KMS-11 (cell line): ENCODE results near the gene SNX24.

Experiments used
- H2AFZ ChIP-seq: fragments of 200-600 bp; sonication (generic); 2 replicates; pipeline ENCODE4 v1.6.1; 2016; ENCODE audit warnings: antibody characterized with exemption, mixed run types, low read depth
- H3K27ac ChIP-seq: fragments of 200-600 bp; sonication (generic); 2 replicates; pipeline ENCODE4 v1.6.1; 2016; ENCODE audit warnings: mild to moderate bottlenecking, mixed run types
- H3K27me3 ChIP-seq: fragments of 200-600 bp; sonication (generic); 2 replicates; pipeline ENCODE4 v1.6.1; 2017; ENCODE audit warnings: mild to moderate bottlenecking, low read depth, mixed run types, moderate library complexity; ENCODE audit not compliant: insufficient read depth
- H3K36me3 ChIP-seq: fragments of 200-600 bp; sonication (generic); 2 replicates; pipeline ENCODE4 v1.6.1; 2017; ENCODE audit warnings: mild to moderate bottlenecking, mixed run types; ENCODE audit not compliant: insufficient read depth
- H3K4me1 ChIP-seq: fragments of 200-600 bp; sonication (generic); 2 replicates; pipeline ENCODE4 v1.6.1; 2016; ENCODE audit warnings: mild to moderate bottlenecking, low read depth, mixed run types; ENCODE audit not compliant: poor library complexity, severe bottlenecking
- H3K4me2 ChIP-seq: fragments of 200-600 bp; sonication (generic); 2 replicates; pipeline ENCODE4 v1.7.0; 2016; ENCODE audit warnings: mild to moderate bottlenecking, mixed run types
- H3K4me3 ChIP-seq: fragments of 200-600 bp; sonication (generic); IDR thresholded peaks from 2 replicates; pipeline ENCODE4 v1.6.1; 2017; ENCODE audit warnings: low read depth, low read length, mixed read lengths; ENCODE audit not compliant: insufficient read depth
- H3K79me2 ChIP-seq: fragments of 200-600 bp; sonication (generic); 2 replicates; pipeline ENCODE4 v1.6.1; 2016; ENCODE audit warnings: low read depth, mixed run types; ENCODE audit not compliant: insufficient read depth
- H3K9ac ChIP-seq: fragments of 200-600 bp; sonication (generic); 2 replicates; pipeline ENCODE4 v1.6.1; 2016; ENCODE audit warnings: mild to moderate bottlenecking, mixed run types
- H4K20me1 ChIP-seq: fragments of 200-600 bp; sonication (generic); 2 replicates; pipeline ENCODE4 v1.6.1; 2016; ENCODE audit warnings: mild to moderate bottlenecking, mixed run types; ENCODE audit not compliant: insufficient read depth
- TF ChIP-seq, protein P1 (sequence below): fragments of 200-600 bp; sonication (generic); conservative IDR thresholded peaks from 2 replicates; pipeline ENCODE4 v1.6.1; 2017; ENCODE audit warnings: low read depth, mild to moderate bottlenecking, antibody characterized with exemption, low read length, moderate library complexity, mixed read lengths

The SNX24 gene

GRCh38 chr5:122959740-122960445 lies 114.5 kb downstream of the SNX24 start:
- H3K9ac ChIP-seq, result no peak overlapping the region
- H3K4me2 ChIP-seq, result no peak overlapping the region
- TF ChIP-seq, protein P1, sequence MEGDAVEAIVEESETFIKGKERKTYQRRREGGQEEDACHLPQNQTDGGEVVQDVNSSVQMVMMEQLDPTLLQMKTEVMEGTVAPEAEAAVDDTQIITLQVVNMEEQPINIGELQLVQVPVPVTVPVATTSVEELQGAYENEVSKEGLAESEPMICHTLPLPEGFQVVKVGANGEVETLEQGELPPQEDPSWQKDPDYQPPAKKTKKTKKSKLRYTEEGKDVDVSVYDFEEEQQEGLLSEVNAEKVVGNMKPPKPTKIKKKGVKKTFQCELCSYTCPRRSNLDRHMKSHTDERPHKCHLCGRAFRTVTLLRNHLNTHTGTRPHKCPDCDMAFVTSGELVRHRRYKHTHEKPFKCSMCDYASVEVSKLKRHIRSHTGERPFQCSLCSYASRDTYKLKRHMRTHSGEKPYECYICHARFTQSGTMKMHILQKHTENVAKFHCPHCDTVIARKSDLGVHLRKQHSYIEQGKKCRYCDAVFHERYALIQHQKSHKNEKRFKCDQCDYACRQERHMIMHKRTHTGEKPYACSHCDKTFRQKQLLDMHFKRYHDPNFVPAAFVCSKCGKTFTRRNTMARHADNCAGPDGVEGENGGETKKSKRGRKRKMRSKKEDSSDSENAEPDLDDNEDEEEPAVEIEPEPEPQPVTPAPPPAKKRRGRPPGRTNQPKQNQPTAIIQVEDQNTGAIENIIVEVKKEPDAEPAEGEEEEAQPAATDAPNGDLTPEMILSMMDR, result no peak
- no peaks in the 10 kb centered on the region for H3K27me3 ChIP-seq
- H3K4me1 ChIP-seq, result peaks cover 16% of the 10 kb centered on the region
- H2AFZ ChIP-seq, result no peak overlapping the region
- H3K36me3 ChIP-seq, result no peaks in the 10 kb centered on the region
- no peak overlapping the region for H3K4me3 ChIP-seq
- H3K79me2 ChIP-seq, result no peaks in the 10 kb centered on the region
- H3K27ac ChIP-seq, result no peak overlapping the region
- H4K20me1 ChIP-seq, result no peaks in the 10 kb centered on the region

- no peak overlapping the region for H3K4me2 ChIP-seq
- H3K4me1 ChIP-seq, result peaks cover 42% of the 10 kb centered on the region
- no peaks in the 10 kb centered on the region for H4K20me1 ChIP-seq
- no peak overlapping the region for H2AFZ ChIP-seq
- no peaks in the 10 kb centered on the region for H3K27me3 ChIP-seq
- H3K36me3 ChIP-seq, result no peaks in the 10 kb centered on the region
- no peak overlapping the region for H3K9ac ChIP-seq
- no peaks in the 10 kb centered on the region for H3K79me2 ChIP-seq
- no peak overlapping the region for H3K4me3 ChIP-seq
- TF ChIP-seq, protein P1, result no peak
- no peak overlapping the region for H3K27ac ChIP-seq
Measured at GRCh38 chr5:122963305-122963704, 117.9 kb downstream of the SNX24 start.

DNA sequence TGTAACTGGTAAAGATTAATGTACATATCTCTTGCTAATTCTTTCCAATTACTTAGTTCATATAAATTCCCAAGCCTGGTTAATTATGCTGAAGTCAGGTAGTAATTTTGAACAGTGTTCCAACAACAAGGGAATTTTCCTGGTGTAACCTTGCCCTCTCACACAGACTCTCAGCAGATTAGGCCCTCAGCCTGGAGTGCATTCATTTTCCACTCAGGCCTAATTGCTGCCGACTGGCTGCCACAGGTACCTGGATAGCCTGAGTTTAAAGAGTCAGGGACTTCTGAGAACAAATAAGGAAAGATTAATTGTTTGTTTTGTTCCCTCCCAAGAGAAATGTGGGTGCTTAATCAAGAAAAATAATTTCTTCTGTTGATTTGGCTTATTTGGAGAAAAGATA lies 119.7 kb downstream of the SNX24 start:
- TF ChIP-seq, protein P1, result no peak
- Histone ChIP-seq H3K27me3 (no peaks in the 10 kb centered on the region), H3K36me3 (no peaks in the 10 kb centered on the region), H4K20me1 (no peaks in the 10 kb centered on the region), H3K27ac (no peak overlapping the region), H3K4me1 (peaks cover 52% of the 10 kb centered on the region), H3K9ac (no peak overlapping the region), H3K79me2 (no peaks in the 10 kb centered on the region), H3K4me3 (no peak overlapping the region), H3K4me2 (no peak overlapping the region), H2AFZ (no peak overlapping the region)

GRCh38 chr5:122967085-122967484 lies 121.7 kb downstream of the SNX24 start:
- peak overlapping the region; percentile 70 for H3K4me2 ChIP-seq
- H3K4me3 ChIP-seq, result no peak overlapping the region
- no peaks in the 10 kb centered on the region for H4K20me1 ChIP-seq
- TF ChIP-seq, protein P1, result no peak
- H3K4me1 ChIP-seq, result peaks cover 44% of the 10 kb centered on the region
- H3K27me3 ChIP-seq, result no peaks in the 10 kb centered on the region
- no peaks in the 10 kb centered on the region for H3K36me3 ChIP-seq
- peak overlapping the region; percentile 71 for H3K27ac ChIP-seq
- H3K9ac ChIP-seq, result peak overlapping the region; percentile 24; the same call in 1 of the 2 replicates
- H2AFZ ChIP-seq, result peak overlapping the region; percentile 27; the same call in 1 of the 2 replicates
- no peaks in the 10 kb centered on the region for H3K79me2 ChIP-seq
